NCI-H187 treated with DMSO at 0.1 percent for 48 hours (cell line): Measurements from ENCODE around the gene SMYD3.

ENCODE experiments used
- DNase-seq: peaks from one replicate; lab custom pipeline; 2025; lab: John Stamatoyannopoulos, UW

SMYD3 gene

GRCh38 chr1:246020211-246020954 lies 486.7 kb downstream of the SMYD3 start:
- DNase-seq, result no peak

GRCh38 chr1:246018146-246018545 lies 488.9 kb downstream of the SMYD3 start:
- no peak for DNase-seq

- no peak for DNase-seq
Measured at GRCh38 chr1:246012341-246012740, 494.7 kb downstream of the SMYD3 start.

- DNase-seq, result no peak
Measured at GRCh38 chr1:246010386-246010785, 496.7 kb downstream of the SMYD3 start.

GRCh38 chr1:246008363-246008831 lies 498.7 kb downstream of the SMYD3 start:
- DNase-seq, result no peak

GRCh38 chr1:246005067-246005466 lies 502.0 kb downstream of the SMYD3 start:
- no peak for DNase-seq

- DNase-seq, result no peak
Measured at GRCh38 chr1:246004301-246004700, 502.8 kb downstream of the SMYD3 start.

GRCh38 chr1:246003442-246003730 lies 503.7 kb downstream of the SMYD3 start:
- no peak for DNase-seq

GRCh38 chr1:246002725-246003441 lies 504.2 kb downstream of the SMYD3 start:
- DNase-seq, result peak; percentile 10

- no peak for DNase-seq
Measured at GRCh38 chr1:246001837-246002230, 505.2 kb downstream of the SMYD3 start.

GRCh38 chr1:246001142-246001836 lies 505.8 kb downstream of the SMYD3 start:
- DNase-seq, result no peak

GRCh38 chr1:246000638-246001015 lies 506.5 kb downstream of the SMYD3 start:
- no peak for DNase-seq

GRCh38 chr1:245999697-246000637 lies 507.1 kb downstream of the SMYD3 start:
- no peak for DNase-seq

- no peak for DNase-seq
Measured at GRCh38 chr1:245997471-245998258, 509.4 kb downstream of the SMYD3 start.

- no peak for DNase-seq
Measured at GRCh38 chr1:245996811-245997210, 510.3 kb downstream of the SMYD3 start.

GRCh38 chr1:245995474-245995873 lies 511.6 kb downstream of the SMYD3 start:
- DNase-seq, result no peak

- no peak for DNase-seq
Measured at GRCh38 chr1:245991266-245991665, 515.8 kb downstream of the SMYD3 start.

- DNase-seq, result no peak
Measured at GRCh38 chr1:245990315-245991022, 516.6 kb downstream of the SMYD3 start.

GRCh38 chr1:245988393-245989078 lies 518.5 kb downstream of the SMYD3 start:
- DNase-seq, result no peak

GRCh38 chr1:245987997-245988392 lies 519.1 kb downstream of the SMYD3 start:
- no peak for DNase-seq
